ENCODE results near the gene MED12L. TPM values are rescaled to one million over a fixed set of nuclear protein-coding genes. Genes with fewer than 3 reads are reported as not detected.

Gene MED12L
- total RNA-seq, 2 donors from 2014 or later = 15.5 to 28.9 TPM

GRCh38 chr3:151199554-151200438 is 114.3 kb downstream of the MED12L start:
- no peaks in the 10 kb centered on the region for H3K4me1 ChIP-seq (ENCODE audit: control insufficient read depth, insufficient read depth, low read length)
- H3K27me3 ChIP-seq (ENCODE audit: control insufficient read depth, insufficient read depth, low read length, poor library complexity, severe bottlenecking) = no peaks in the 10 kb centered on the region
- no peak overlapping the region for H3K27ac ChIP-seq (ENCODE audit: low read depth, low read length)
- Mint-ChIP-seq H3K4me3 (no peak overlapping the region), H3K4me1 (no peaks in the 10 kb centered on the region), H3K27me3 (ENCODE audit: insufficient read depth) (no peaks in the 10 kb centered on the region), H3K27ac (no peak overlapping the region), H3K9me3 (no peaks in the 10 kb centered on the region), H3K36me3 (ENCODE audit: low read depth) (no peaks in the 10 kb centered on the region)
- H3K9ac ChIP-seq (ENCODE audit: extremely low read depth, low read length, poor library complexity, severe bottlenecking) = no peak overlapping the region
- no peak overlapping the region for H3K4me3 ChIP-seq (ENCODE audit: low read length)
- no peak for TF ChIP-seq CTCF (conservative IDR thresholded peaks at IDR 0.05)
- DNase-seq = no peak
- H3K36me3 ChIP-seq (ENCODE audit: control insufficient read depth, insufficient read depth, low read length) = no peaks in the 10 kb centered on the region
- WGBS, 2 experiments (ENCODE audit: insufficient coverage in 1 of 2, insufficient read length in 1 of 2) = 91 to 100% methylated on average over 2 to 4 of the region's 4 CpGs
- no peaks in the 10 kb centered on the region for H3K9me3 ChIP-seq (ENCODE audit: control insufficient read depth, low read length)

- Mint-ChIP-seq H3K27me3 (ENCODE audit: insufficient read depth) (no peaks in the 10 kb centered on the region), H3K4me1 (no peaks in the 10 kb centered on the region), H3K9me3 (no peaks in the 10 kb centered on the region), H3K36me3 (ENCODE audit: low read depth) (no peaks in the 10 kb centered on the region), H3K4me3 (no peak overlapping the region), H3K27ac (no peak overlapping the region)
- H3K27ac ChIP-seq (ENCODE audit: low read depth, low read length) = no peak overlapping the region
- no peaks in the 10 kb centered on the region for H3K9me3 ChIP-seq (ENCODE audit: control insufficient read depth, low read length)
- no peak for DNase-seq
- no peaks in the 10 kb centered on the region for H3K36me3 ChIP-seq (ENCODE audit: control insufficient read depth, insufficient read depth, low read length)
- no peaks in the 10 kb centered on the region for H3K27me3 ChIP-seq (ENCODE audit: control insufficient read depth, insufficient read depth, low read length, poor library complexity, severe bottlenecking)
- 93 to 100% methylated on average over 2 of the region's 2 CpGs for WGBS, 2 experiments (ENCODE audit: insufficient coverage in 1 of 2, insufficient read length in 1 of 2)
- TF ChIP-seq CTCF (conservative IDR thresholded peaks at IDR 0.05) = no peak
- H3K4me1 ChIP-seq (ENCODE audit: control insufficient read depth, insufficient read depth, low read length) = no peaks in the 10 kb centered on the region
- no peak overlapping the region for H3K9ac ChIP-seq (ENCODE audit: extremely low read depth, low read length, poor library complexity, severe bottlenecking)
- no peak overlapping the region for H3K4me3 ChIP-seq (ENCODE audit: low read length)
Observed at GRCh38 chr3:151200586-151200985, 115.1 kb downstream of the MED12L start.

- Histone ChIP-seq H3K27me3 (ENCODE audit: control insufficient read depth, insufficient read depth, low read length, poor library complexity, severe bottlenecking) (no peaks in the 10 kb centered on the region), H3K9ac (ENCODE audit: extremely low read depth, low read length, poor library complexity, severe bottlenecking) (no peak overlapping the region), H3K4me1 (ENCODE audit: control insufficient read depth, insufficient read depth, low read length) (no peaks in the 10 kb centered on the region), H3K4me3 (ENCODE audit: low read length) (no peak overlapping the region), H3K9me3 (ENCODE audit: control insufficient read depth, low read length) (no peaks in the 10 kb centered on the region), H3K27ac (ENCODE audit: low read depth, low read length) (no peak overlapping the region), H3K36me3 (ENCODE audit: control insufficient read depth, insufficient read depth, low read length) (no peaks in the 10 kb centered on the region)
- Mint-ChIP-seq H3K36me3 (ENCODE audit: low read depth) (no peaks in the 10 kb centered on the region), H3K9me3 (no peaks in the 10 kb centered on the region), H3K27me3 (ENCODE audit: insufficient read depth) (no peaks in the 10 kb centered on the region), H3K27ac (no peak overlapping the region), H3K4me3 (no peak overlapping the region), H3K4me1 (no peaks in the 10 kb centered on the region)
- WGBS, 2 experiments (ENCODE audit: insufficient coverage in 1 of 2, insufficient read length in 1 of 2) = 92 to 94% methylated on average over 5 to 7 of the region's 7 CpGs
- TF ChIP-seq CTCF (conservative IDR thresholded peaks at IDR 0.05) = no peak
- no peak for DNase-seq
Observed at GRCh38 chr3:151201051-151201730, 115.7 kb downstream of the MED12L start.
